GM18526 (cell line): ENCODE measurements around the gene NTMT2.

ENCODE experiments used
- POLR2A ChIP-seq: IDR thresholded peaks from 3 replicates; pipeline ENCODE4 v1.6.1; 2011; ENCODE audit not compliant: insufficient read length; ENCODE audit errors: extremely low read depth

Gene NTMT2

DNA sequence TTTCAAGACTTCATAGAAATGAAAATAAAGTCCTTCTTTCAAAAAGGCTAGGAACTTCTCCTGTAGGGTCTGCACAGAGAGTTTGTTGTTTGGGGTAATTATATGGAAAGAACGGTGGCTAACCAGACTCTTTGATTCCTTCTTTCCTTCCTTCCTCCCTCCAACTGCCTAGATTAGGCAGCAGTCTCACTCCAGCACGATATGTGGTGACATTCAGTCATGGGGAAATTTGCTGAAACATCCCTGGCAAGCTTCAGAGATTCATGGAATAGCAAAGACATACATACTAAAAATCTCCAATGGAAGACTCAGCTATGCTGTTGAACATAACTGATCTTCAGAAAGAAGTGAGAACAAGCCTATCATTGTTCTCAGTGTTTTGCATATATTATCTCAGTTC lies 4.3 kb downstream of the NTMT2 start:
- TF ChIP-seq POLR2A: no peak

DNA sequence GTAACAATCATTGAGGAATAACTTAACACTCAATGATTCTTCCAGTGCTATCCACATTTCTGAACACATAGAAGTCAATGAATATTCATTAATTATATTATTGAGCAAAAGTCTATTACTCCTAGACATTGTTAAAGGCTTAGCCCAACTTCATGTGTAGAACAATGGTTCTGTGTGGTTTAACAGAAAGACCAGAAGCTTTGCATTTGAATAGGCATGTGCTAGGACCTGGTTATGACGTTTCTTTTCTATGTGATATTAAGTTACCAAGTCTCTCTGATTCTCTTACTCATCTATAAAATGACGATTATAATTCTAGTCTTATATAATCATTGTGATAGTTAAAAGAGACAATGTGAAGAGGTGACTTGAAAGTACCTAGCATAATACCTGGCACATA lies 5.2 kb downstream of the NTMT2 start:
- TF ChIP-seq POLR2A: no peak

DNA sequence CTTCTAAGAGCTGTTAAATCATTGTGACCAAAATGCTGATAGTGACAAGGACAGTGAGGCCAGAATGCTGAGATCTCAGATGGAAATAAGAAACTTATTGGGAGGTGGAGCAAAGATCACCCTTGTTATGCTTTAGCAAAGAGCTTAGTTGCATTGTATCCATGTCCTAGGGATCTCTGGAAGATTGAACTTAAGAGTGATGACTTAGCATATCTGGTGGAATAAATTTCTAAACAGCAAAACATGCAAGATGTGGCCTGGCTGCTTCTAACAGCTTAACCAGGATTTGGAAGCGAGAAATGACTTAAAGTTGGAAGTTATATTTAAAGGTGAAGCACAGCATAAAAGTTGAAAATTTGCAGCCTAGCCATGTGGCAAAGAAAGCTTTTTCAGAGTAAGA lies 7.7 kb downstream of the NTMT2 start:
- no peak for TF ChIP-seq POLR2A

- TF ChIP-seq POLR2A: no peak
These were observed 9.3 kb downstream of the NTMT2 start for GRCh38 chr1:170155055-170155454.

DNA sequence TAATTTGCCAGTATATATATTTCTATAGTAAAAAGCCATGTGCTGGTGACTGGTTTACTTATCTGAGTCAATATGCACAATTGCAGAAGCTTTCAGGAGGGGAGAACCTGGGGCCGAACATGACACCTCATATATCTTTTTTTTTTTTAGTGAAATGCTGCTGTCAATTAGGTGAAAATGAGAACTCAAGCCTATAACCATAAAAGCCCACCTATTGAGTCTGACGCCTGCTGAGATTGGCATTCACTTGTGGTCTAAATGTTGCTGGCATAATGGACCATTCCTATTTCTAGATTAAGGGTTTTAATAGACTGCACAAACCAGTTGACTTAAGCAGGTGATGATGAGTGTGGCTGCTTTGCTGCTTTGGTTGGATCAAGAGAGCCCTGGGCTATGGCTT lies 10.8 kb downstream of the NTMT2 start:
- TF ChIP-seq POLR2A: no peak

- TF ChIP-seq POLR2A: no peak
These were observed 12.1 kb downstream of the NTMT2 start for GRCh38 chr1:170157820-170158219.

GRCh38 chr1:170162459-170163246 lies 16.9 kb downstream of the NTMT2 start:
- no peak for TF ChIP-seq POLR2A

- TF ChIP-seq POLR2A: no peak
These were observed 18.5 kb downstream of the NTMT2 start for GRCh38 chr1:170164103-170164763.

DNA sequence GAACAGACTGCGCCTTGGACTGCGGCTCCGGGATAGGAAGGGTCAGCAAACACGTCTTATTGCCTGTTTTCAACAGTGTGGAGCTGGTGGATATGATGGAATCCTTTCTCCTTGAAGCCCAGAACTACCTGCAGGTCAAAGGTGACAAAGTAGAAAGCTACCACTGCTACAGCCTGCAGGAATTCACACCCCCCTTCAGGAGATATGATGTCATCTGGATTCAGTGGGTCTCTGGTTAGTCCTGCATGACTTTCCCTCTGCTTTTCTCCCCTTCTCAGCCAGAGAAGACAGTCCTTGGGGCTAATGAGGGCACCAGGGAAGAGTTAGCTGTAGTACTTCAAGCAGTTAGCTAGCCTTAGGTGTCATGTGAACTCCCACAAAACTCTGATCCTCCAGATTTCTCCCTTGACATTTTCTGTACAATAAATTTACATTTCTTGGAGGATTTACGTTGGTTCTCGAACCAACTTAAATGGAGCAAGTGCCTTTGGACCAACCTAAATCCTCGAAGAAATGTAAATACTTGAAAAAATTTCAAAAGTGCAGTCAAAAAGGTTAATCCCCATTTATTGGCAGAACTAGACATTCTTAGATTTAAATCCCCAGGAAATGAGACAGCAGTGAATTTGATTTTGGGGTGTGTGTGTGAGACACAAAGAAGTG lies 20.9 kb downstream of the NTMT2 start:
- no peak for TF ChIP-seq POLR2A

GRCh38 chr1:170168265-170168664 lies 22.5 kb downstream of the NTMT2 start:
- TF ChIP-seq POLR2A: no peak

DNA sequence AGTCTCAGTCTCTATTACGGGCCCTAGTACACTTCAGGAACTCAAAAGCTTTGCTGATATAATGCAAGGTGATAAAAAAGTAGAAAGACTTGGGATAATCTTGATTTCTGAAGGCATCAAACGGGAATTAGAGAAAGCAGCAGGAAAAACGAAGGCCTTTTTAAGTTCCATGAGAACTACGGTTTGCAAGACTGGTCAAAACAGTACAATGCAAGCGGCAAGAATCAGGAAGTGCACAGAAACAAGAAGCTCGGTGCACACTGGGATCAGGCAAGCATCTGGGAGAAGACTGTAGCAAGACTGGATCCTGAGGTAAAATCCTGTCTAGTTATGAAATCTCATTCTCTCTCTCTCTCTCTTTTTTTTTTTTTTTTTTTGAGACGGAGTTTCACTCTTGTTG lies 28.6 kb downstream of the NTMT2 start:
- no peak for TF ChIP-seq POLR2A

GRCh38 chr1:170175041-170175440 lies 29.3 kb downstream of the NTMT2 start:
- no peak for TF ChIP-seq POLR2A

DNA sequence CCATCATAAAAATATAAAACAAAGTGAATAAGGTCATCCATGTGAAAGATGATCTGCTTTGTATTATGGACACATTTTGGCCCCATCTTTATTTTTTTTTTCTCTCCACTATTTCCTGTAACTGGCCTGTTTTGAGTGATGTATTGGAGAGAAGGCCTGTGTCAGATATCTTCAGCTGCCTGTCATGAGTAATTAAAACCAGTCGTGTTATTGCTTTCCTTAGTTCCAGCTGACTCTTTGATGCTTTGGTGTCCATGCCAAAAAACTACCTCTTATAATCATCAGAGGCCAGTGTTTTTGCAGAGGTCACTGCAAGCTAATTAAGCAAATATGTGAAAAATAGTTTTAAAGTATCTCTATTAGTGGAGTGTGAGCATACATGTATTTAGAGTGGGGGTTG lies 29.7 kb downstream of the NTMT2 start:
- TF ChIP-seq POLR2A: no peak

DNA sequence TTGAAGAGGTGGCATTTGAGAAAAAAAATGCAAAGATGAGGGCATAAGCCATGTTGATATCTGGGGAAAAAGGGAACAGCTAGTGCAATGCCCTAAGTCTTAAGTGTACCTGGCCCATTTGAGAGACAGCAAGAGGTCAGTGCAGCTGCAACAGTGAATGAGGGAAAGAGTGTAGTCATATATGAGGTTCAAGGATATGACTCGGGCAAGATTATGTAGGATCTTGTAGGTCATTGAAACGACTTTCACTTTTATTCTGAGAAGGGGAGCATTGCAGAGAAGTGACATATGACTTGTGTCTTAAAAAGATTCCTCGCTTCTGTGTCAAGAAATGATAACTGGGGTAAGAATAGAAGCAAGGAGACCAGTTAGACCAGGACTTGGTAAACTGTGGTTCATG lies 31.0 kb downstream of the NTMT2 start:
- no peak for TF ChIP-seq POLR2A

DNA sequence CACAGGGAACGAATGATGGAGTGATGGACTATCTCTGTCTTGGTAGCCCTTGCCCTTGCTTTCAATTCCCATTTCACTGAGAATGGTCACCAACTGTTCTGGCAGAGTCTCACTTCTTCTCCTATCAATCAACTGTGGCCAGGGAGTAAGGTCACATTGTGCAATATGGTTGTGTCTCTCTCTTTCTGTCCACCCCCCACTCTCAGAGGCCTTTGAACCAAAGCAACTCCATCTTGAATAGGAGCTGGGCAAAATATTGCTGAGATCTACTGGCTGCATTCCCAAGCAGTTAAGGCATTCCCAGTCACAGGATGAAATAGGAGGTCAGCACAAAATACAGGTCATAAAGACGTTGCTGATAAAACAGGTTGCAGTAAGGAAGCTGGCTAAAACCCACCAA lies 36.7 kb downstream of the NTMT2 start:
- TF ChIP-seq POLR2A: no peak

DNA sequence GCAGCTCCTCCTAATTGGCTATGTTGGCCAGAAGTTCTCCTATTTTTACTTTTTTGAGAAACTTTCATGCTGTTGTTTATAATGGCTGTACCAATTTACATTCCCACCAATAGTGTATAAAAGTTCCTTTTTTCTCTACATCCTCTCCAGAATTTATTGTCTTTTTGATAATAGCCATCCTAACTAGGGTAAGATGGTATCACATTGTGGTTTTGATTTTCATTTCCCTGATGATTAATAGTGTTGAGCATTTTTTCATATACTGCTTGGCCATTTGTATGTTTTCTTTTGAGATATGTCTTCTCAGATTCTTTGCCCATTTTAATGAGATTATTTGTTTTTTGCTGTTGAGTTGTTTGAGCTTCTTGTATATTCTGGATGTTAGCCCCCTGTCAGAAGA lies 46.8 kb downstream of the NTMT2 start:
- no peak for TF ChIP-seq POLR2A
